Liver (tissue), 9 donors: ENCODE data around the gene PAPOLB. TPM values are rescaled to one million over a fixed set of nuclear protein-coding genes. Genes with fewer than 3 reads are reported as not detected.

ENCODE experiments used
- DNase-seq: peaks from one replicate; pipeline ENCODE4 v3.0.0-alpha.2; 2017; ENCODE audit warnings: low spot score
- H3K27ac ChIP-seq, 2 donors: one replicate each; pipeline ENCODE4 v1.7.0; 2013; ENCODE audit warnings: inconsistent platforms in 2 of 2, low read length in 2 of 2, control low read depth in 1 of 2, low read depth in 1 of 2, mild to moderate bottlenecking in 1 of 2
- H3K27me3 ChIP-seq, 4 donors: one replicate each; pipeline versions ENCODE4 v1.6.1 to v1.7.0; 2013; ENCODE audit warnings: low read length in 3 of 4, inconsistent platforms in 1 of 4, mild to moderate bottlenecking in 1 of 4, moderate library complexity in 1 of 4; ENCODE audit not compliant: control insufficient read depth in 4 of 4, insufficient read depth in 4 of 4
- H3K36me3 ChIP-seq, 4 donors: one replicate each; pipeline versions ENCODE4 v1.6.1 to v1.7.0; 2013; ENCODE audit warnings: low read length in 3 of 4, mild to moderate bottlenecking in 3 of 4, low read depth in 1 of 4, moderate library complexity in 1 of 4; ENCODE audit not compliant: control insufficient read depth in 4 of 4, insufficient read depth in 3 of 4
- H3K4me1 ChIP-seq, 4 donors: one replicate each; pipeline versions ENCODE4 v1.6.1 to v1.7.0; 2013; ENCODE audit warnings: low read length in 3 of 4, mild to moderate bottlenecking in 3 of 4, moderate library complexity in 1 of 4; ENCODE audit not compliant: control insufficient read depth in 4 of 4, insufficient read depth in 4 of 4
- H3K4me3 ChIP-seq, 3 donors: one replicate each; pipeline versions ENCODE4 v1.6.1 to v1.7.0; 2013; ENCODE audit warnings: low read length in 3 of 3, control low read depth in 1 of 3, low read depth in 1 of 3, mild to moderate bottlenecking in 1 of 3
- H3K9ac ChIP-seq, 2 donors: one replicate each; pipeline ENCODE4 v1.7.0; 2013; ENCODE audit warnings: low read length in 2 of 2, mild to moderate bottlenecking in 2 of 2, moderate library complexity in 2 of 2, control low read depth in 1 of 2, low read depth in 1 of 2
- H3K9me3 ChIP-seq, 4 donors: one replicate each; pipeline versions ENCODE4 v1.6.1 to v1.7.0; 2013; ENCODE audit warnings: low read length in 3 of 4; ENCODE audit not compliant: control insufficient read depth in 4 of 4
- EGR1 ChIP-seq, 2 donors: IDR thresholded peaks; 2 replicates each; pipeline ENCODE4 v1.6.1; 2016 to 2018; ENCODE audit warnings: antibody characterized with exemption in 2 of 2, low read depth in 2 of 2
- FOXA1 ChIP-seq: IDR thresholded peaks from 2 replicates; pipeline ENCODE4 v1.6.1; 2016; ENCODE audit warnings: antibody characterized with exemption
- FOXA2 ChIP-seq: IDR thresholded peaks from 2 replicates; pipeline ENCODE4 v1.6.1; 2016; ENCODE audit warnings: antibody characterized with exemption
- GABPA ChIP-seq, 2 donors: IDR thresholded peaks in 1 of 2; conservative IDR thresholded peaks in 1 of 2; 2 replicates each; pipeline ENCODE4 v1.6.1; 2016; ENCODE audit warnings: antibody characterized with exemption in 2 of 2, mild to moderate bottlenecking in 1 of 2, moderate library complexity in 1 of 2
- HNF4A ChIP-seq, 2 donors: conservative IDR thresholded peaks; 2 replicates each; pipeline ENCODE4 v1.6.1; 2016; ENCODE audit warnings: antibody characterized with exemption in 2 of 2, mild to moderate bottlenecking in 2 of 2
- HNF4G ChIP-seq: IDR thresholded peaks from 2 replicates; pipeline ENCODE4 v1.6.1; 2016; ENCODE audit warnings: antibody characterized with exemption
- NR2F2 ChIP-seq: IDR thresholded peaks from 2 replicates; pipeline ENCODE4 v1.6.1; 2016; ENCODE audit warnings: antibody characterized with exemption
- RXRA ChIP-seq, 2 donors: IDR thresholded peaks; 2 replicates each; pipeline ENCODE4 v1.6.1; 2017 to 2018; ENCODE audit warnings: antibody characterized with exemption in 2 of 2, mild to moderate bottlenecking in 1 of 2
- SP1 ChIP-seq: IDR thresholded peaks from 2 replicates; pipeline ENCODE4 v1.6.1; 2018; ENCODE audit warnings: antibody characterized with exemption, mild to moderate bottlenecking
- TAF1 ChIP-seq: conservative IDR thresholded peaks from 2 replicates; pipeline ENCODE4 v1.6.1; 2016; ENCODE audit warnings: antibody characterized with exemption, mild to moderate bottlenecking
- YY1 ChIP-seq: IDR thresholded peaks from 2 replicates; pipeline ENCODE4 v1.6.1; 2016; ENCODE audit warnings: antibody characterized with exemption, mild to moderate bottlenecking
- whole genome bisulfite sequencing: extraction: QIAGEN DNeasy Blood & Tissue Kit; methylation state at CpG from one replicate; pipeline ENCODE4 v1.1.7; 2013; 5-methylcytosine and 5-hydroxymethylcytosine counted together
- polyA plus RNA-seq, 2 donors: library from polyadenylated mRNA; stranded (reverse) in 1 of 2; unstranded in 1 of 2; fragments of 200-250 nt in 1 of 2; fragments of >200 nt in 1 of 2; fragmentation: Nextera tagmentation in 1 of 2; extraction: Ambion mirVana in 1 of 2; gene quantifications; one replicate each; pipeline versions ENCODE4 v1.2.1 to v1.2.3, GENCODE V29; 2013 to 2015
- total RNA-seq, 2 donors: library from RNA; depleted of rRNA; stranded (reverse); fragments of >200 nt; gene quantifications; one replicate each; pipeline ENCODE4 v1.2.3, GENCODE V29; 2014
- TF ChIP-seq, protein P1 (sequence below): IDR thresholded peaks from 2 replicates; pipeline ENCODE4 v1.6.1; 2016; ENCODE audit warnings: antibody characterized with exemption
- TF ChIP-seq, protein P2 (sequence below): IDR thresholded peaks from 2 replicates; pipeline ENCODE4 v1.6.1; 2016; ENCODE audit warnings: antibody characterized with exemption
- TF ChIP-seq, protein P3 (sequence below): fragments of 150-350 bp; IDR thresholded peaks from 2 replicates; pipeline ENCODE4 v1.5.1; 2017; ENCODE audit warnings: improper control_type of control experiment, low read depth, low read length; ENCODE audit not compliant: missing input control
- TF ChIP-seq, protein P4 (sequence below): IDR thresholded peaks from 2 replicates; pipeline ENCODE4 v1.6.1; 2016; ENCODE audit warnings: antibody characterized with exemption, mild to moderate bottlenecking
- donor health status: healthy.
- donor health status: healthy.
- donor health status: healthy.
- donor health status: healthy.
- donor health status: healthy.

PAPOLB gene
- total and polyA plus RNA-seq, 4 donors, result 0.05 to 0.08 TPM; not detected in 2

DNA sequence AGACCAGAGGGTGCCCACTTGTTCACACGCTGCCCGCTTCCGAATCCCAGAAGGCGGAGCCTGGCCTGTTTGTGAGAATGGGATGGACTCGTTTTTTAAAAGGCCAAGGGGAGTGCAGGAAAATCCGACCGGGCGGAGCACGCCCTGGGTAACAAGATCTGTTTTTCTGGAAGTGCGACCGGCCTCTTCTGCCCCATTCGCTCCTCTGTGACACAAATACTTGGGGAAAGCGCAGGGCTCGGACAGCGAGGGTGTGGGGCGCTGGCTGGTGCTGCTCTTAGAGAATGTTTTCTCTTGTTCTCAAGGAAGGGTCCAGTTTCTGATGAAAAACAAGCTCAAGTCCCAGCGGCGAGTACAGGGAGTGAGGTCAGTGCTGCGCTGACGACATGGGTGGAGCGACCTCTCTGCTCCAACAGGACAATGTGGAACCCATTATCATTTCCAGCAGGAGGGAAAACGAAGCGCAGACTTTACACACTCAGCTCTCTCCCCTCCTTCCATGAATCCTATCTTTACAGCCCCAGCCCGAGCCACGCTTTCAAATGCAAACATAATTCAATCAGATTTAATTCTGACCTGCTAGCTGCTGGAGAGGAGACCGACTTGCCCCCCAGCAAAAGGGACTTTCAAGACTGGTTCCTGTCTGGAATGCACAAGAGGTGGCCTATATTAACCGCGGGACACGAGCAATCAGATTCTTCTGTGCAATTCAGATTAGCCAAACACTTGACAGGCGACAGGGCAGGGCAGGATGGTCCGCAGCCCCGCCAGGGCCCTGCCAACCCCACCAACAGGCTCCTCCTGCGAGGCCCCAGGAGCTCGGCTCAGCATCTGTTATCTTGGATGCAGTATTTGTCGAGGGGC is 20.6 kb upstream of the PAPOLB start:
- H3K27ac ChIP-seq, result peak overlapping the region in 1 of 2 donors; percentile 3
- H3K4me3 ChIP-seq, result peak overlapping the region in 1 of 3 donors; percentile 51
- DNase-seq, result no peak
- H3K27me3 ChIP-seq, result peaks cover 0 to 20% (median 4%) of the 10 kb centered on the region in 4 donors
- H3K4me1 ChIP-seq, result peaks cover 0 to 14% (median 4%) of the 10 kb centered on the region in 4 donors
- TF ChIP-seq, protein P1, sequence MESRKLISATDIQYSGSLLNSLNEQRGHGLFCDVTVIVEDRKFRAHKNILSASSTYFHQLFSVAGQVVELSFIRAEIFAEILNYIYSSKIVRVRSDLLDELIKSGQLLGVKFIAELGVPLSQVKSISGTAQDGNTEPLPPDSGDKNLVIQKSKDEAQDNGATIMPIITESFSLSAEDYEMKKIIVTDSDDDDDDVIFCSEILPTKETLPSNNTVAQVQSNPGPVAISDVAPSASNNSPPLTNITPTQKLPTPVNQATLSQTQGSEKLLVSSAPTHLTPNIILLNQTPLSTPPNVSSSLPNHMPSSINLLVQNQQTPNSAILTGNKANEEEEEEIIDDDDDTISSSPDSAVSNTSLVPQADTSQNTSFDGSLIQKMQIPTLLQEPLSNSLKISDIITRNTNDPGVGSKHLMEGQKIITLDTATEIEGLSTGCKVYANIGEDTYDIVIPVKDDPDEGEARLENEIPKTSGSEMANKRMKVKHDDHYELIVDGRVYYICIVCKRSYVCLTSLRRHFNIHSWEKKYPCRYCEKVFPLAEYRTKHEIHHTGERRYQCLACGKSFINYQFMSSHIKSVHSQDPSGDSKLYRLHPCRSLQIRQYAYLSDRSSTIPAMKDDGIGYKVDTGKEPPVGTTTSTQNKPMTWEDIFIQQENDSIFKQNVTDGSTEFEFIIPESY, result no peak
- peak; percentile 18 for TF ChIP-seq NR2F2
- H3K36me3 ChIP-seq, result no peaks in the 10 kb centered on the region
- WGBS, result 8% methylated on average over 35 of the region's 35 CpGs
- no peak overlapping the region for H3K9ac ChIP-seq
- H3K9me3 ChIP-seq, result no peaks in the 10 kb centered on the region

DNA sequence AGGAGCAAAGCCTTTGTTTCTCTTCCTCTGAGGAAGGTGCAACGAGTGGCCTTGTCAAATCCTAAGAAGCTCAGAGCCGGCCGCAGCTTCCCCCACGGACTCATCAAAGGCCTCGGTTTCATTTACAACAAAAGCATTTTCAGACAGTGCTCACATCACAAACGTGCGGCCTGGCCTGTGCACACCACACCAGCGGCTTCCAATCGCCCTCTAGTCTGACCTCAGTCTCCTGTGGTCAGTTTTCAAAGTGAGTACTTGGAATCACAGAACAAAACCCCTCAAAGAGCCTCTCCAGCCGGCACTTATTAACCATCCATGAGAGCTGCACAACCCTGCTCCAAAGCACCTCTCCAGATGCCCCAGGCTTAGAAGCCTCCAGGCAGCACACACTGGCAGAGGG is 18.4 kb upstream of the PAPOLB start:
- 61% methylated on average over 10 of the region's 10 CpGs for WGBS
- H3K4me1 ChIP-seq, result peaks cover 0 to 14% (median 4%) of the 10 kb centered on the region in 4 donors
- TF ChIP-seq HNF4G, result no peak
- no peak for TF ChIP-seq TAF1
- TF ChIP-seq NR2F2, result no peak
- TF ChIP-seq, protein P2, sequence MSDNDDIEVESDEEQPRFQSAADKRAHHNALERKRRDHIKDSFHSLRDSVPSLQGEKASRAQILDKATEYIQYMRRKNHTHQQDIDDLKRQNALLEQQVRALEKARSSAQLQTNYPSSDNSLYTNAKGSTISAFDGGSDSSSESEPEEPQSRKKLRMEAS, result no peak
- no peak for TF ChIP-seq GABPA (IDR thresholded peaks at IDR 0.05 in 1 of 2, conservative IDR thresholded peaks at IDR 0.05 in 1 of 2)
- no peak for TF ChIP-seq EGR1 (IDR thresholded peaks at IDR 0.05; ENCODE audit: low read depth in 2 of 2)
- TF ChIP-seq HNF4A (conservative IDR thresholded peaks at IDR 0.05), result no peak
- H3K36me3 ChIP-seq, result no peaks in the 10 kb centered on the region
- H3K4me3 ChIP-seq, result no peak overlapping the region
- no peak for DNase-seq
- H3K27me3 ChIP-seq, result peaks cover 0 to 20% (median 4%) of the 10 kb centered on the region in 4 donors
- H3K9me3 ChIP-seq, result no peaks in the 10 kb centered on the region
- H3K27ac ChIP-seq, result no peak overlapping the region
- H3K9ac ChIP-seq, result no peak overlapping the region

DNA sequence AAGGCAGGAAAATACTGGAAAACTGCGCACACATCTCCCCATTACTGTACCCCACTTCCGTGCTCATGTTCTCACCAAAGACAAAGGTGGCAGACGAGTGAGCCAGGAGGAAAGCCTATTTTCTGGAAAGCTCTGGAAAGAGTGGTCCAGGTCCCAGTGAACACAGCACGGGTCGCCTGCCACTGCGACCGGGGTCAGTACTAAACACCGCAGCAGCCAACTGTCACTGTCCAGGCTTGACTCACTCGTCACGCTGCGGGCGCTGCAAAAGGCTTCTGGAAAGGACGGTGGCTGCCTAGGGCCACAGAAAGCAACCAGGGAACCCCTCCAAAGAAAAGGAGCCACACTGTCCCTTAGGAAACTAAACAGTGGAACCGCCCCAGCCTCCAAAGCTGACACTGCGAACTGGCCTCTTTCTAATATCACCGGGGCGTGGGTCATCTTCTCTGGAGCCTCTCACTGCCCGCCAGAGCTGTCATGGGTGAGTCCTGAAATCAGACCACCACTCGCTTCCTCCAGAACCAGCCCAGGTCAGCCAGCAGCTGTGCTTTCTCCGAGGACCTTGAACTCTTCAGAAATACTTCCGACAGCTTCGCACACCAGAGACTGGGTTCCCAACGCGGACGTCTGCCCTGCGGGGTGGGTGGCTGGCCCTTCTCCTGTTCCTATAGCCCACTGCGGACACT is 17.7 kb upstream of the PAPOLB start:
- no peak for DNase-seq
- TF ChIP-seq, protein P3, sequence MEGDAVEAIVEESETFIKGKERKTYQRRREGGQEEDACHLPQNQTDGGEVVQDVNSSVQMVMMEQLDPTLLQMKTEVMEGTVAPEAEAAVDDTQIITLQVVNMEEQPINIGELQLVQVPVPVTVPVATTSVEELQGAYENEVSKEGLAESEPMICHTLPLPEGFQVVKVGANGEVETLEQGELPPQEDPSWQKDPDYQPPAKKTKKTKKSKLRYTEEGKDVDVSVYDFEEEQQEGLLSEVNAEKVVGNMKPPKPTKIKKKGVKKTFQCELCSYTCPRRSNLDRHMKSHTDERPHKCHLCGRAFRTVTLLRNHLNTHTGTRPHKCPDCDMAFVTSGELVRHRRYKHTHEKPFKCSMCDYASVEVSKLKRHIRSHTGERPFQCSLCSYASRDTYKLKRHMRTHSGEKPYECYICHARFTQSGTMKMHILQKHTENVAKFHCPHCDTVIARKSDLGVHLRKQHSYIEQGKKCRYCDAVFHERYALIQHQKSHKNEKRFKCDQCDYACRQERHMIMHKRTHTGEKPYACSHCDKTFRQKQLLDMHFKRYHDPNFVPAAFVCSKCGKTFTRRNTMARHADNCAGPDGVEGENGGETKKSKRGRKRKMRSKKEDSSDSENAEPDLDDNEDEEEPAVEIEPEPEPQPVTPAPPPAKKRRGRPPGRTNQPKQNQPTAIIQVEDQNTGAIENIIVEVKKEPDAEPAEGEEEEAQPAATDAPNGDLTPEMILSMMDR, result no peak
- TF ChIP-seq YY1, result no peak
- no peak for TF ChIP-seq RXRA (IDR thresholded peaks at IDR 0.05)
- no peak for TF ChIP-seq FOXA2
- TF ChIP-seq HNF4A (conservative IDR thresholded peaks at IDR 0.05), result no peak
- TF ChIP-seq SP1, result no peak
- no peak for TF ChIP-seq FOXA1
- TF ChIP-seq EGR1 (IDR thresholded peaks at IDR 0.05; ENCODE audit: low read depth in 2 of 2), result no peak
- no peak for TF ChIP-seq HNF4G
- TF ChIP-seq, protein P4, sequence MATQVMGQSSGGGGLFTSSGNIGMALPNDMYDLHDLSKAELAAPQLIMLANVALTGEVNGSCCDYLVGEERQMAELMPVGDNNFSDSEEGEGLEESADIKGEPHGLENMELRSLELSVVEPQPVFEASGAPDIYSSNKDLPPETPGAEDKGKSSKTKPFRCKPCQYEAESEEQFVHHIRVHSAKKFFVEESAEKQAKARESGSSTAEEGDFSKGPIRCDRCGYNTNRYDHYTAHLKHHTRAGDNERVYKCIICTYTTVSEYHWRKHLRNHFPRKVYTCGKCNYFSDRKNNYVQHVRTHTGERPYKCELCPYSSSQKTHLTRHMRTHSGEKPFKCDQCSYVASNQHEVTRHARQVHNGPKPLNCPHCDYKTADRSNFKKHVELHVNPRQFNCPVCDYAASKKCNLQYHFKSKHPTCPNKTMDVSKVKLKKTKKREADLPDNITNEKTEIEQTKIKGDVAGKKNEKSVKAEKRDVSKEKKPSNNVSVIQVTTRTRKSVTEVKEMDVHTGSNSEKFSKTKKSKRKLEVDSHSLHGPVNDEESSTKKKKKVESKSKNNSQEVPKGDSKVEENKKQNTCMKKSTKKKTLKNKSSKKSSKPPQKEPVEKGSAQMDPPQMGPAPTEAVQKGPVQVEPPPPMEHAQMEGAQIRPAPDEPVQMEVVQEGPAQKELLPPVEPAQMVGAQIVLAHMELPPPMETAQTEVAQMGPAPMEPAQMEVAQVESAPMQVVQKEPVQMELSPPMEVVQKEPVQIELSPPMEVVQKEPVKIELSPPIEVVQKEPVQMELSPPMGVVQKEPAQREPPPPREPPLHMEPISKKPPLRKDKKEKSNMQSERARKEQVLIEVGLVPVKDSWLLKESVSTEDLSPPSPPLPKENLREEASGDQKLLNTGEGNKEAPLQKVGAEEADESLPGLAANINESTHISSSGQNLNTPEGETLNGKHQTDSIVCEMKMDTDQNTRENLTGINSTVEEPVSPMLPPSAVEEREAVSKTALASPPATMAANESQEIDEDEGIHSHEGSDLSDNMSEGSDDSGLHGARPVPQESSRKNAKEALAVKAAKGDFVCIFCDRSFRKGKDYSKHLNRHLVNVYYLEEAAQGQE, result no peak
- H3K27me3 ChIP-seq, result peaks cover 0 to 20% (median 4%) of the 10 kb centered on the region in 4 donors
- H3K9ac ChIP-seq, result no peak overlapping the region
- no peak overlapping the region for H3K27ac ChIP-seq
- peaks cover 0 to 14% (median 4%) of the 10 kb centered on the region in 4 donors for H3K4me1 ChIP-seq
- 69% methylated on average over 27 of the region's 27 CpGs for WGBS
- H3K9me3 ChIP-seq, result no peaks in the 10 kb centered on the region
- H3K36me3 ChIP-seq, result no peaks in the 10 kb centered on the region
- H3K4me3 ChIP-seq, result no peak overlapping the region
